Midbrain (tissue), 1 donor: ENCODE measurements around the gene ABHD1.

Source experiments
- DNase-seq: peaks from one replicate; lab custom pipeline; 2025; lab: John Stamatoyannopoulos, UW

Gene ABHD1

GRCh38 chr2:27135478-27135955, 11.9 kb downstream of the ABHD1 start:
- DNase-seq = no peak

DNA sequence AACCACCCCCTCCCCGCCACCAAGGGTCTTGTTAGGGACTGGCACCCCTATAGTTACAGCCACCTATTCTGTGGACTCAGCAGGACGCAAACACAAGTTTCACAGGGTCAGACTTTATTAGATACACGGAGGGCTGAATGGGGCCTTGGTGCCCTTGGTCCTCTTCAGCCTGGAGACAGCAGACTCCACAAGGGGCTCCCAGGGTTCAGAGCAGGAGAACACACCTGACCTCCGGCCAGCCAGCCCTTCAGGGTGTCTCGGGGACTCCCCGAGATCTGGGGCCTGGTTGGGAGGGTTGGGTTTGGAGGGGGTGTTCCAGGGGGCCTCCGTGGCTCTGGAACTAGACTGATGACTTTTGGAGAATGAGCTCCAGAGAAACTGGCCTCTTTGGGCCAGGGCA, 13.1 kb downstream of the ABHD1 start:
- no peak for DNase-seq

- DNase-seq = no peak
Observed at GRCh38 chr2:27137322-27137935, 13.8 kb downstream of the ABHD1 start.

- no peak for DNase-seq
Observed at GRCh38 chr2:27138111-27138510, 14.5 kb downstream of the ABHD1 start.

GRCh38 chr2:27139310-27139709, 15.7 kb downstream of the ABHD1 start, which contains the start of gene PRR30:
Gene PRR30, minus strand, starts transcription at chr2:27139410. Its CDS starts 1,081 bp downstream, at chr2:27138329.
- no peak for DNase-seq

DNA sequence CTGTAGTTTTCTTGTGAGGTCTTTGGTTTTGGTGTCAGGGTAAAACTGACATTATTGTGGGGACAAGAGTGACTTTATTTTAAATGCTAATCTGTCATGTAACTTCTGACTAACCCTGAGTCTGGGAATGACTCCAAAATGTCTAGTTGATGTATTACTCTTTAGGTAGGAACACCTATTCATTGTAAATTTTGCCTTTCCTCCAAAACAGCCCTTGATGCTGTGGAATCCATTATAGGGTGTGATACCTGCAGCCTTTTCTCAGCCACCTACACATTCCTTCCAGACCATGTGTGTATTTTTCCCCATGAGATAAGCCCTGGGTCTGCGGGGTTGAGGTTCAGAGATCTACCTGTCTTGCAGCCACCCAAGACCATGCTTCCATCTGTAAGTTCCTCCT, 19.7 kb downstream of the ABHD1 start:
- DNase-seq = no peak

- DNase-seq = no peak
Observed at GRCh38 chr2:27145682-27146081, 22.1 kb downstream of the ABHD1 start.

DNA sequence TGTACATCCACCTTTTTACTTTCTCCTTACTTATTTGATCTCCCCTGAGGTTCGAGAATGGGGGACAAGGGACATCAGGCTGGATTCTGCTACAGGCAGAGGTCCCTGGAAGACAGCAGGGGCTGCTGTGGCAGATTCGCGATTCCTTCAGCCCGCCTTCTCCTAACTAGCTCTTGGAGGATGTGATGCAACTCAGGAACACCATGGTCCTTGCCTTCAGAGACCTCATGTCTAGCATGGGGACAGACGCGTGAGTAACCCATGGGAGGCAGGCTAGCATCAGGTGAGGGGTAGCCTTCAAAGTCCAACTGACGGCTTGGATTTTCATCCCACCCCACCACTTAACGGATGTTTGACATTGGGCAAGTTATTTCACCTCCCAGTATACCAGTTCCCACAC, 24.3 kb downstream of the ABHD1 start:
- no peak for DNase-seq

- DNase-seq = no peak
Observed at GRCh38 chr2:27148801-27149439, 25.3 kb downstream of the ABHD1 start, which contains the start of gene TCF23. Gene TCF23, plus strand, starts transcription at chr2:27149004. Its CDS starts 130 bp downstream, at chr2:27149134.

DNA sequence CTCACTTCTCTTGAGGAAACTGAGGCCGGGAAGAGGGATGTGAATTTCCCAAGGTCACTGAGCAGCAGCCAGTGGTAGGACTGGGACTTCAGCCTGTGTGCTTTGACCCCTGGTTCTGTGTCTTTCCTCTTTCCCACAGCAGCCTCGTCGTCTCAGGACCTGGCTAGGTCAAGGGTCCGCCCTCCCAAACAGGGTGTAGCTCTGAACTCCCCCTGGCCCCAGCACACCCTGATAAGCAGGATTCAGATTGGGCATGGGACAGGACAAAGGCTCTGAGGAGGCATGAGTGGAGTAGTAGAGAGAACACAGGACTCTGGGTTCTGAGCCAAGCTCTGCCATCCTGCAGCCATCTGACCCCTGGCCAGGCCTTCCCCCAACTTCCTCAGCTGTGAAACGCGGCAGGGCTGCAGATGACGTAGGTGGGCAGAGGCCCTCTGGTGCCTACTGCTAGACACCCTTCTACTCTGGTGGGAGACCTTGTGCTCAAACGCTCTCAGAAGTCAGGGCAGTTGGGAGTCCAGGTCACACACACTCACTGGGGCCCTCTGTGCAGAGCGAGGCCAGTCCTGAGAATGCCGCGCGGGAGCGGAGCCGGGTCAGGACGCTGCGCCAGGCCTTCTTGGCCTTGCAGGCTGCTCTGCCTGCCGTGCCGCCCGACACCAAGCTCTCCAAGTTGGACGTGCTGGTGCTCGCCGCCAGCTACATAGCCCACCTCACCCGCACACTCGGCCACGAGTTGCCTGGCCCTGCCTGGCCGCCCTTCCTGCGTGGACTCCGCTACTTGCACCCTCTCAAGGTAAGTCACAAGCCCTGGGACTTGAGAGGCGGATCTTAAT, 26.2 kb downstream of the ABHD1 start:
- no peak for DNase-seq

DNA sequence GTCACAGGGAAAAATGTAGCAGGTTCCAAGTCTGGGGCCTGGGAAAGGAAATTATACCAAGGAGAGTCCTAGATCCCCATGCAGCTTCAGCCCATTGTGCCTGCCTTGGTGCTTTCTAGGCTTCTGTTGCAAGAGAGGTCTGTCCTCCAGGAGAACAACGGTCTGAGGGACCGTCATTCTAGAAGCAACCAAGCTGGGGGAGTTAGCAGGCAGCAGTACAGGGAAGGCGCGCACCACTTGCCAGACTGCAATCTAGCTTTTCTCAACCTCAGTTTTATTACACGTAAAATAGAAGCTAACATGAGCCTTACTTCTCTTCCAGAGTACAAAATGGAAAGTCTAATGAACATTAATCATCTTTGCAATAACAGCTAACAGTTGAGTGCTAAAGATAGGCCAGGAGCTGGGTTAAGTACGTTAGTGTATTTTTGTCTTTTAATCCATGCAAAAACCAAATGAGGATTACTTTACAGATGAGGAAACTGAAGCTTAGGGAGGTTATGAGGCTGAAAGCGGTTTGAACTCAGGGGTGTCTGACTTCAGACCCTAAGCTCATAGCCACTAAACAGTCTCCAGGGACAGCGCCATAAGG, 27.1 kb downstream of the ABHD1 start:
- DNase-seq = no peak

DNA sequence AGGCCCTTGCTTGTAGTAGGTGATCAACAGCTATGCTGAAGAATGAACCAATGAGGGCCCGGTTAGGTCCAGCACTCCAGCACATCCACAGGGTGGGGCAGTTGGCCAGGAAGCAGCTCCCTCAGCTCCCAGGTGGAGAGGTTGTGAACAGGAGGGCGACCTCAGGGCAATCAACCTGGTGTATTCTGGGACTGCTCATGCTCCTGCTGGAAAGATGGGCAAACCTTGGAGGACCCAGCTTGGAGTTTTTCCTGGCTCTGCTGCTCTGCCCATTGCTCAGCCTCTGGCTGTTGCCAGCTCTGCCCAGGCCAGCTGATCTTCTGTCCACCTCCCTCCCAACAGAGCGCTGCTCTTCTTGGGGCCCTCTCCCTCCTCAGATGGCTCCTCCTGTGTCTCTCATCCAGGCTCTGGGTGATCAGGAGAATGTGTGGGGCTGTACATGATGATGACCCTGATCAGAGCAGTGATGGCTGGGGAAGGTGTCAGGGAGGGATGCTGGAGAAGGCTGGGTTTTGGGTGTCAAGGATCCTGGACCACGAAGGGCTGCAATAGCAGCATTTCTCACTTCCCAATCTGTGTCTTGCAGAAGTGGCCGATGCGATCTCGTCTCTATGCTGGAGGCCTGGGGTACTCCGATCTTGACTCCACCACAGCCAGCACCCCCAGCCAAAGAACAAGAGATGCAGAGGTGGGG, 28.6 kb downstream of the ABHD1 start:
- DNase-seq = no peak

DNA sequence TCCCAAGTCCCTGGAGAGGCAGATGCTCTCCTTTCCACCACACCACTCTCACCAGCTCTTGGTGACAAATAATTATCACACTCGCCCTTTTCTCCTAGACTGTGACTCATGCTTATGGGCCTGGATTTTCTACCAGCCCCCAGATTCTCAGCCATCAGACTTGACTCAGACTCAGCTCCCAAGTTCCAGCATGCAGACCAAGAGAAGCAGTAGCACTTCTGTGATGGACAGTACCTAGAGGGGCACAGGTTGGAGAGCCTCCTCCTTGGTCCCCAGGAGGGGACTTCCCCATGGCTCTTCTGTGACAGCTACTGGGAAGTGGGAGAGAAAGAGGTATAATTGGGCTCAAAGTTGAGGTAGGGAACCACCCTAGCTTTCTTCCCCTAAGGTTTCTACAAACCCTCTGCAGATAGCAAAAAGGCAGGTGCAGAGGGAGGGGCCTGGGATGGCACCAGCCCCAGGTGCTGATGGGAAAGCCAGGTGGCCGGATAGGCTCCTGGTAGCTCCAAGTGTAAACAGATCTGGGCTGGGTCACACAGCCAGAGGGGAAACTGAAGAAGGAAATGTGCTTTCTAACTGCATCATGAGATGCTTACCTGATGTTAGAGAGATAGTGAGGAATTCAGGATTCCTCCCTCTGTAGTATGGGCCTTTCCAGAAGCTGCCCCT, 29.3 kb downstream of the ABHD1 start:
- DNase-seq = no peak

DNA sequence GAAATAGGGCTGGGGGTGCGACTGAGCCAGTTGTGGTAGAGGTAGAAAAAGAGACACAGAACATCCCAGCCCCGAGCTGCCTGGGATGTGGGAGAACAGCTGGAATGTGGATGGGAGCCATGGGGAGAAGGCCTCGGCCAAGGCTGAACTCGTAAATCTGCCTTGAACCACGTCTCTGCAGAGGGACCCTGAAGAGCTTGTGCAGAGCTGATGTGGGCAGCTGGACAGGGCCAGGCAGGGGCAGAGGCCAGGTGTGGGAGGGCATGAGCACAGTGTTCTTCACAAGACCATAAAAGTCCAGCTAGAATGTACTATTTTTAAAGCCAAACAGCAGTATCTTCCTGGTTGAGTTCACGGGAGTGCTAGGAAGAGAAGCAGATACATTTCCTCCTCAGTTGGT, 30.9 kb downstream of the ABHD1 start:
- DNase-seq = no peak

GRCh38 chr2:27155069-27155520, 31.5 kb downstream of the ABHD1 start:
- no peak for DNase-seq

DNA sequence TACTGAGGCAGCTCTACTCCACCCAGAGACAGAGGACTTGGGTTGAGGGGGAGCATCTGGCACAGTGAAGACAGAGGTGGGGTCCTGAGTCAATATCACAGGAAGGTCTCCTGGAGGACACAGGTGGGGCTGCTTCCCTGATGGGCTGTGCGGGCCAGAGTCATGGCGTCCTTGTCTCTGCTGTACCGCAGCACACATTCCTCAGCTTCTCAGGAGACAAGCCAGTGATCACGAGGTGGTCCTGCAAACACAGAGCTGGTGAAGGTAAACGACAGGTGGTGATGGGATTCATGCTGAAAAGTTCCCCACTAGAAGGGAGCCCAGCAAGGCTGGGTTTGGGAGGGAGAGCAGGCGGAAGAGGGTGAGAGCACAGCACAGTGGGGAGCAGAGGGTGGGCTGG, 34.9 kb downstream of the ABHD1 start:
- DNase-seq = no peak

DNA sequence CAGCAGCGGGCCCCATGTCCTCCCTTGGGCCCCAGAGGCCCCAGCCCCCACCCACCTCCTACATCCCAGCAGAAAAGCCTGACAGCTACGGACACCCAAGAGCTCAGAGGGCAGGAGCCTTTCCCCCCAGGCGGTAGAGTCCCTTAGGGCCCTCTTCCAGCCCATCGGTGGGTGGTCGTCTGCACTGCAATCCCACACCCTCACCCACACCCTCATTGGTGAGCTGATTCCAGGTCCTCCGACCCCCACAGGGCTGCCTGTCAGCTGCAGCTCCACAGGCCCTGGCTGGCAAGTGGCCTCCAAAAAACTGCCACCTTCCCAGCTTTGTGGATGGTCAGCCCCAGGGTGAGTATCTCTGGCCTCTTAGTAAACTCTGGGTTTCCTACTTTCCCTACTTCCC, 35.7 kb downstream of the ABHD1 start:
- DNase-seq = no peak

DNA sequence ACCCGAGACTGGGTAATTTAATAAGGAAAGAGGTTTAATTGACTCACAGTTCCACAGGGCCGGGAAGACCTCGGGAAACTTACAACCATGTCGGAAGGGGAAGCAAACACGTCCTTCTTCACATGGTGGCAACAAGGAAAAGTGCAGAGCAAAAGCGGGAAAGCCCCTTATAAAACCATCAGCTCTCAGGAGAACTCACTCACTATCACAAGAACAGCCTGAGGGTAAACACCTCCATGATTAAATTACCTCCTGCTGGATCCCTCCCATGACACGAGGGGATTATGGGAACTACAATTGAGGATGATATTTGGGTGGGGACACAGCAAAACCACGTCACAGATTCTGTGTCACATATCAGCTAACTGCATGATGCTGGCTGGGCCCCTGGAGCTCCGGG, 36.6 kb downstream of the ABHD1 start:
- no peak for DNase-seq

- DNase-seq = no peak
Observed at GRCh38 chr2:27162151-27163121, 38.8 kb downstream of the ABHD1 start.
